IMR-90 (cell line): ENCODE data around the gene ZNF23.

Source experiments
- BHLHE40 ChIP-seq: fragments of 150-350 bp; IDR thresholded peaks from 2 replicates; pipeline ENCODE4 v1.6.1; 2016; ENCODE audit warnings: mild to moderate bottlenecking, low read depth, low read length
- NFE2L2 ChIP-seq: fragments of 150-350 bp; IDR thresholded peaks from 2 replicates; pipeline ENCODE4 v1.6.1; 2016; ENCODE audit warnings: low read depth, mild to moderate bottlenecking, low read length
- POLR2A ChIP-seq: IDR thresholded peaks from 2 replicates; pipeline ENCODE4 v1.6.1; 2012; ENCODE audit warnings: mild to moderate bottlenecking, low read depth, low read length
- RCOR1 ChIP-seq: IDR thresholded peaks from 2 replicates; pipeline ENCODE4 v1.6.1; 2012; ENCODE audit warnings: mild to moderate bottlenecking, low read length, improper control_type of control experiment; ENCODE audit not compliant: insufficient replicate concordance
- TF ChIP-seq, protein P1 (sequence below): conservative IDR thresholded peaks from 2 replicates; pipeline ENCODE4 v1.5.1; 2012; ENCODE audit warnings: mild to moderate bottlenecking, low read depth, low read length, improper control_type of control experiment
- TF ChIP-seq, protein P2 (sequence below): fragments of 150-350 bp; IDR thresholded peaks from 2 replicates; pipeline ENCODE4 v1.6.1; 2017; ENCODE audit warnings: mild to moderate bottlenecking, antibody characterized with exemption, low read length, low read depth
- TF ChIP-seq, protein P3 (sequence below): fragments of 150-350 bp; IDR thresholded peaks from 2 replicates; pipeline ENCODE4 v1.6.1; 2016; ENCODE audit warnings: low read depth, mild to moderate bottlenecking, low read length, moderate library complexity, borderline replicate concordance

DNA sequence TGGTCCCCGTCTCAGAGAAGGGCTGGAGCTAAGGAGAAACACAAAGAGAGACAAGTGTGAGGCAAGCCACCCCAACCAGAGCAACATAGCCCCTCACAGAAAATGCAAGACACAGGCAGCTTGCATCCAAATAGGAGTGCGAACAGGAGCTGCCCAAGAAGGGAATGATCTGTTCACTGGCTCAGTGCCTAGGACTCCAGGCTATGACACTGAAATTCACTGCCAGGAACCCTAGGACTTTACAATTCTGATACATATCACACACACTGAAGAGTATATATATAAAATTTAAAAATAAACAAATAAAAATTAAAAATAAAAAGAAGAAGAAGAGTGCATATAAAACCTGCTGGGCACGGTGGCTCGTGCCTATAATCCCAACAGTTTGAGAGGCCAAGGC is 5.2 kb downstream of the ZNF23 start:
- TF ChIP-seq POLR2A, result no peak
- TF ChIP-seq, protein P1, sequence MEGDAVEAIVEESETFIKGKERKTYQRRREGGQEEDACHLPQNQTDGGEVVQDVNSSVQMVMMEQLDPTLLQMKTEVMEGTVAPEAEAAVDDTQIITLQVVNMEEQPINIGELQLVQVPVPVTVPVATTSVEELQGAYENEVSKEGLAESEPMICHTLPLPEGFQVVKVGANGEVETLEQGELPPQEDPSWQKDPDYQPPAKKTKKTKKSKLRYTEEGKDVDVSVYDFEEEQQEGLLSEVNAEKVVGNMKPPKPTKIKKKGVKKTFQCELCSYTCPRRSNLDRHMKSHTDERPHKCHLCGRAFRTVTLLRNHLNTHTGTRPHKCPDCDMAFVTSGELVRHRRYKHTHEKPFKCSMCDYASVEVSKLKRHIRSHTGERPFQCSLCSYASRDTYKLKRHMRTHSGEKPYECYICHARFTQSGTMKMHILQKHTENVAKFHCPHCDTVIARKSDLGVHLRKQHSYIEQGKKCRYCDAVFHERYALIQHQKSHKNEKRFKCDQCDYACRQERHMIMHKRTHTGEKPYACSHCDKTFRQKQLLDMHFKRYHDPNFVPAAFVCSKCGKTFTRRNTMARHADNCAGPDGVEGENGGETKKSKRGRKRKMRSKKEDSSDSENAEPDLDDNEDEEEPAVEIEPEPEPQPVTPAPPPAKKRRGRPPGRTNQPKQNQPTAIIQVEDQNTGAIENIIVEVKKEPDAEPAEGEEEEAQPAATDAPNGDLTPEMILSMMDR, result no peak
- no peak for TF ChIP-seq BHLHE40
- no peak for TF ChIP-seq RCOR1
- TF ChIP-seq, protein P2, sequence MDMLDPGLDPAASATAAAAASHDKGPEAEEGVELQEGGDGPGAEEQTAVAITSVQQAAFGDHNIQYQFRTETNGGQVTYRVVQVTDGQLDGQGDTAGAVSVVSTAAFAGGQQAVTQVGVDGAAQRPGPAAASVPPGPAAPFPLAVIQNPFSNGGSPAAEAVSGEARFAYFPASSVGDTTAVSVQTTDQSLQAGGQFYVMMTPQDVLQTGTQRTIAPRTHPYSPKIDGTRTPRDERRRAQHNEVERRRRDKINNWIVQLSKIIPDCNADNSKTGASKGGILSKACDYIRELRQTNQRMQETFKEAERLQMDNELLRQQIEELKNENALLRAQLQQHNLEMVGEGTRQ, result no peak
- TF ChIP-seq NFE2L2, result no peak
- TF ChIP-seq, protein P3, sequence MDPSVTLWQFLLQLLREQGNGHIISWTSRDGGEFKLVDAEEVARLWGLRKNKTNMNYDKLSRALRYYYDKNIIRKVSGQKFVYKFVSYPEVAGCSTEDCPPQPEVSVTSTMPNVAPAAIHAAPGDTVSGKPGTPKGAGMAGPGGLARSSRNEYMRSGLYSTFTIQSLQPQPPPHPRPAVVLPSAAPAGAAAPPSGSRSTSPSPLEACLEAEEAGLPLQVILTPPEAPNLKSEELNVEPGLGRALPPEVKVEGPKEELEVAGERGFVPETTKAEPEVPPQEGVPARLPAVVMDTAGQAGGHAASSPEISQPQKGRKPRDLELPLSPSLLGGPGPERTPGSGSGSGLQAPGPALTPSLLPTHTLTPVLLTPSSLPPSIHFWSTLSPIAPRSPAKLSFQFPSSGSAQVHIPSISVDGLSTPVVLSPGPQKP, result no peak
